HG02571 (cell line): Measurements from ENCODE around the gene KIF6.
"Not testable (repeated sequence)": the region's sequence is repeated elsewhere in the genome, so short reads cannot be mapped to it uniquely, and the experiment has no call there.

Experiments used
- ATAC-seq: cut with Tn5 transposase; IDR thresholded peaks from one replicate; pipeline ENCODE4 v1.9.1; 2021; ENCODE audit warnings: mild to moderate bottlenecking, moderate library complexity; ENCODE audit not compliant: unreplicated experiment

KIF6 gene

DNA sequence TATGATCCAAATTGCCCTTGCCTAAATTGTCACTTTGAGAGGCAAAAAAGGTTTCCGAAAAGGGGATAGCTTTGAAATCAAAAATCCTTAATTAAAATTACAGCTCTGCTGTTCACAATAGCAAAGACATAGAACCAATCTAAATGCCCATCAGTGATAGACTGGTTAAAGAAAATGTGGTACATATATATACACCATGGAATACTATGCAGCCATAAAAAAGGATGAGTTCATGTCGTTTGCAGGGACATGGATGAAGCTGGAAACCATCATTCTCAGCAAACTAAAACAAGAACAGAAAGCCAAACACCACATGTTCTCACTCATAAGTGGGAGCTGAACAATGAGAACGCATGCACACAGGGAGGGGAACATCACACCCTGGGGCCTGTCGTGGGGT, 1.9 kb downstream of the KIF6 start:
- ATAC-seq: not testable (repeated sequence)

DNA sequence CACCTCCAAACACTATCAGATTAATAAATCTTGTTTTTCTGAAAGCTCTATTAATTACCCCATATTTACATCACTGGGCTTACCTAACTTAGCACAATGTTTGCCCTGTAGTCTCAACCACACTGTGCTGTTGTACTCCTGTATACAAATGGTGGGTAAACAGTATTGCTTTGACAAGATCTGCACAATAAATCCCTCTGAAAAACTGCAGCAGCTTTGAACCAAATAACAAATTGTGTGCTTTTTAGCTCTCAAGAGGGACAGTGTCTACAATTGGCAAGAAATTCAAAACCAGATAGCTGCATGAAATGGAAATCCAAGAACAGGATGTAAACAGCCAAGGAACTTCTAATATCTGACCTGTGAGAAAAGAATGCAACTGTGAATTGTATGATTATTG, 10.4 kb downstream of the KIF6 start:
- no peak for ATAC-seq

DNA sequence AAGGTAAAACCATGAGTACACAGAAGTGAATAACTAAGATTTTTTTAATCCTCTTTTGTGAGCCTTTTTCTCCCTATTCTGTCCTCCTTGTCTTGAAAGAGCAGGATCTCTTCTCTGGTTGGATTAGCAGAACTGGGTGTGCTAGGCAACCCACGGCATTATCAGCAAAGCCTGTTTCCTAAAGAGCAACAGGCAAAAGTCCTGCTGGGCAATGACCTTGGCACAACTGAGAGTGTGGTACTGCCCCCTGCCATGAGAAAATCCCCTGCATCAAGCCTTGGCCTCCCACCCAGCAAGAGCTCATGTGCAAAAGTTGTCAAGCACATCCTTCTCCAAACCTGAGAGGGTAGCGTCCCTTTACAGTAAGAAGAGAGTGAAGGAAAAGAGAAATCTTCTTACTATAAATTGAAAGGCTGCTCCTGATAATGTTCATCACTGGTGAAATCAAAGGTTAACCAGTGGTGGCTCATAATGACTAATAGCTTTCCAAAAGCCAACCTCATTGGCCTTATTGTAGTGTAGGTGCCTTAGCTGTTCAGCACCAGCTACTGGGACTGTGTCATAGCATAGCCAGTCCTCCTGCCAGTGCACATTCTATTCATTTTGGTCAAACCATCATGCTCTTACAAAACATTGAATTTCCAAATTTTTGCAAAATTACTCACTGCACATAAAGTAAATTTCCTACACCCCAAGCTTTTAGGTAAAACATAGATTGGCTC, 17.1 kb downstream of the KIF6 start:
- no peak for ATAC-seq

DNA sequence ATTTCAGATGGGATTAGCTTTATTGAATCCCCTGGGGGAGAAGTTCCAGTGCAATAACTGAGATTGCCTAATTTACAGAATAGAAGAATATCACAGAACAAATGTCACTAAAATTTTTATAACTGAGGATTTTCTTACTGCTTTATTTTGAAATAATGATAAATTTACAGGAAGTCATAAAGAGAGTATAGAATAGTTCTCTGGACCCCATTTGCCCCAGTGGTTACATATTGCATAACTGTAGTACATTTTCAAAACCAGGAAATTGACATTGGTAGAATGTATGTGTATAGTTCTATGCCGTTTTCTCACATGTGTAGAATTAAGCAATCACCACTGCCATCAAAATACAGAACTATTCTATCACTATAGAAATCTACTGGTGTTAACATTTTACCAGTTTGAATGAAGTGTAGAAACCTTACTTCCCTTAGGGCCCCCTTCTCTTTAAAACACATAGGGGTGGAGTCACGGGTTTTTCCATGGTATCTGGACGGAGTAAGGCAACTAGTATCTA, 18.3 kb downstream of the KIF6 start:
- ATAC-seq: no peak

DNA sequence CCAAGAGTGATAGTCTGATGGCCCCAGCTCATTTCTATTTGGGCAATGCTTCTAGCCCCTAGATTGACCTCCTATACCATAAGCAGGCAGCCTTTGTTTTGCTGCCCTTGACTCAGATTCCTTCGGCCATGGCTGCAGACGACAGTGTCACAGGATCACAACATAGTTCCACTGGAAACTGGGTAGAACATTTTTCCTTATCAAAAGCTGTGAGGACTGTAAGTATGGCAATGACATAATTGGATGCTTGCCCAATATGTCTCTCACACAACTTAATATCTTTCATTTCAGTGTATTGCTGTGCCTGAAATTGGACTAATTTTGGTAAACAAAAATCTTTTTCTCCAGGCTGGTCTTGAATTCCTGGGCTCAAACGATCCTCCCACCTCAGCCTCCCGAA, 22.9 kb downstream of the KIF6 start:
- no peak for ATAC-seq

DNA sequence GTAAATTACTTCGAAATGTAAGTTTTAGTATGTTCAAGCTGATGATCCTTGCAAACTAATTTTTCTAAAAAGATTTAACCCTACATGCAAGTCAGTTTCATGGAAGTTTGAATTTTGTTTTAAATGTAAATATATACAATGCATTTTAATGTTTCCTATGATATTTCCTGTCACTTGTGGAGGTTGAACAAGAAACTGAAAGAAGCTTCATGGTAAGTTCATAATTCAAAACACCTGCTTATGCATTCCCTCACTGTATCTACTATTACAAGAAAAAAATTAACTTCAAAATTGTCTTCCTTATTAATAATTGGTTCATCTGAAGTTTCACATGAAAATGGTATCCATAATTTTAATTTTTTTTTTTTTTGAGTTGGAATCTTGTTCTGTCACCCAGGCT, 24.8 kb downstream of the KIF6 start:
- ATAC-seq: no peak

DNA sequence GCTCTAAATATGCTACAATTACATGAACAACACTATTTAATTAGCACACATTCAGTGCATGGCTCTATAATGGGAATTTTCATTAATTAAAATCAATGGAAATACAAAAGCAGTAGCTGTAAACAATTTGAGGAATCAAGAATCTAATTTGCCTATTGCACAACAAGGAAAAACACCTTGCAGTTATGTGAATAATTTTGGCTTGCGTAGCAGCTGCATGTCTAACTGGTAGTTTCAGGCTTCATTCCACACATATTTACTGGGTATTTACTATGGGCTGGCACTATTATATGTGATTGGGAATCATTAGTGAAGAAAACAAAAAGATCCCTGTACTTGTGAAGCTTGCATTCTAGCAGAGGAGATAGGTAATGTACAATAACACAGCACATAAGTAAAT, 26.4 kb downstream of the KIF6 start:
- ATAC-seq: no peak

DNA sequence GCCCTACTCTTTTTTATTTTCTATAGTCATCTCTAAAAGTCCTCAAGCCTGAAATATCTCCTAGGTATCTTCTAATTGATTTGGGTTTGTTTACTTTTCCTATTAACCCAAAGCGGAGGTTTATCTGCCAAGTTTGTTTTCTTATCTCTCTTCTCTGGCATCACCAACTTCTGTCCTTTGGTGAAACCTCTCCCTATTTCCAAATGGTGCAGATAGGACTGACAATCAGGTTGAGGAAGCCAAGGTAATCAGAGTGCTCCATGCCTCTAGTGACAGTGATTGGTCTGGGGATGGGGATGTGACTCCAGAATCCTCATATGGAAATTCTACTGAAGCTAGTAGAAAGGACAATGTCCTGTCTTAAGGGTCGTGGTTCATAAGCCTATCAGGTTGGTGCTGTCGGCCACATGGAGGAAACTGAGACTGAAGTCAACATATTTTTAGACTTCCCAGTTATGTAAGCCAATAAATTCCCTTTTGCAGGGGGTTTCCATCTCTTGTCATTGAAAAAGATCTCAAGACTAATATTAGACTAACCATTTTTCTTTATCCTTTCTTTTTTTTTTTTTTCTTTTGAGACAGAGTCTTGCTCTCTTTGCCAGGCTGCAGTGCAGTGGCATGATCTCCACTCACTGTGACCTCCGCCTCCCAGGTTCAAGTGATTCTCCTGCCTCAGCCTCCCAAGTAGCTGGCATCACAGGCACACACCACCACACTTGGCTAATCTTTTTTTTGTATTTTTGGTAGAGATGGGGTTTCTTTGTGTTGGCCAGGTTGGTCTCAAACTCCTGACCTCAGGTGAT, 28.0 kb downstream of the KIF6 start:
- no peak for ATAC-seq

DNA sequence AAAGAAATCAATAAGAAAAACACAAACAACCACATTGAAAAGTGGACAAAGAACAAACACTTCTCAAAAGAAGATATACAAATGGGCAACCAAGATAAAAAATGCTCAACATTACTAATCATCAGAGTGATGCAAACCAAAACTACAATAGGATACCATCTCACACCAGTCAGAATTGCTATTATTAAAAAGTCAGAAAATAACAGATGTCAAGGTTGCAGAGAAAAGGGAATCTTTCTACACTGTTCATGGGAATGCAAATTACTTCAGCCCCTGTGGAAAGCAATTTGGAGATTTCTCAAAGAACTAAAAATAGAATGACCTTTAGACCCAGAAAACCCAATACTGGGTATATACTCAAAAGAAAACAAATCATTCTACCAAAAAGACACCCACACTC, 29.8 kb downstream of the KIF6 start:
- ATAC-seq: no peak

DNA sequence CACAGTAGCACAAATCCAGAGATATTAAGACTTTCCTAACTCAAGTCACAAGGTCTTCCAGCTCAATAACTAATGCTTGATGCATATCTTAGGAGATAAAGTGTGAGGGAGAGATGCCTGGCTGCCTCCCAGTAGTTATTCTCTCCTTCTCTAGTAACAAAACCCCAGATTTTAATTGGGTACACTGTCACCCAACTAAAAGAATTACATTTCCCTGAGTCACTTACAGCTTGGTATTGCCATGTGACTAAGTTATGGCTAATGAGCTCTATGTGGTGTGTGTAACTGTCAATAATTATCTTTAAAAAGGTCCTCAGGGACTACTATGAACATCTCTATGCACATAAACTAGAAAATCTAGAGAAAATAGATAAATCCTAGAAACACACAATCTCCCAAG, 32.0 kb downstream of the KIF6 start:
- no peak for ATAC-seq

DNA sequence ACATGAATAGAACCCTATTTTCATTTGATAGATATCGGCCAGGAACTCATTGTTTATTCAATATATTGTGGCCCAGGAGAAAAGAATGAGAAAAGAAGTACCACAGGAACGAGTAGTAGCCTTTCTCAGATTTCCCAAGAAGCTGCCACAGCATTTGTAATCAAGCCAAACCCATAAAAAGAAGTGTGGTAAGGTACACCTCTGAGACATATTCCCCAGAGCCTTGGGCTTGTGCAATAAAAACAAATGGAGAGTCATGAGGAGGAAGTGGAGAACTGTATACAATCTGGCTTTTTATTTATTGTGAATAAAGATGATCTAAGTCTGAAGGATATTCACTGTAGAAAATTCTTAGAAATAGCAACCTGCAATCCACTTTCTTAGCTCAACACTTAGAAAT, 36.7 kb downstream of the KIF6 start:
- no peak for ATAC-seq

DNA sequence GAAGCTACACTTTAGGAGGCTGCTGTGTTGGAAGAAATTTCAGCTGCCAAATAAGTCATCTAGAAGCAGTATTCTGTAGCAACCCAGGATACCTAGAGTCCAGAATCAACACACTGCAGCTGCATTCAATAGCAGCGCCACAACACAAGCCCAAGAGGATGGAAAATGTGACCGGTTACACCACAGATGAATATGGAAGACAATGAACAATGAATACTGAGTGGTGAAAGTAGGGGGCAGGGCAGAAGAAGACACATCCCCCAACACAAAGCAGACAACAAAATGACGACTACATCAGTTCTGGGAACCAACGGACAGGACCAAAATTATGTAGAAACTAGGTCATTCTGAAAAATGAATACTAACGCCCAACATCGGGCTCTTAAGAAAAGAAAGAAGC, 38.2 kb downstream of the KIF6 start:
- ATAC-seq: no peak

DNA sequence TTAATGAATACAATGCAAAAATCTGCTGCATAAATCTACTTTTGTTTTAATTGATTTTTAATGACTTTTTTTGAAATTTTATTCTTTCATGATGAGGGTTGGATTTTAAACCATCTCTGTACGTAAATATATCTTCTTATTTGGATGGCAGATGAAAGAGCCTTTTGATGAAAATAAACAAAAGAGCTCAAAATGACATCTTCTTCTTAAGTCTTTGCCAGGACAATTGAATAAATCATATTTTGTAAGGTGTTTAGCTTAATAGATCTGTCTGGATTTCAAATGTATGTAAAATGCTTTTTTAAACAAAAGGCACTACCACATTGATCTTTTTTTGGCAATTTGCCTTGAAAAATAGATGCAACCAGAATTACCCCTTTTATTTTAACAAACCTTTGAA, 39.3 kb downstream of the KIF6 start:
- no peak for ATAC-seq

DNA sequence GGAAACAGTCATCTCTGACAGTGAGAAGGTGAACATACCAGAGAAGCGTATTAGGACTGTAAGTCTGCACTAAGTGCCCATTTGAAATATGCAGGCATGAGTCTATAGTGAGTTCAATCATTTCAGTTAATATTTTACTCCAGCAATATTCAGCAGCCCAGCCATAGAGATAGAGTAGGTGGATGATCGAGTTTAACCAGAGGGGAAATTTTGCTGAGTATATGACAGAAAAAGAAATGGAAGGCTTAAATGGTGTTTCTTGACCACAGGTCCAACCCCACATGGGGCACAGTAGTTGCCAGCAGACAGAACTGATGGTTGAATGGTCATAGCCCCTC, 39.8 kb downstream of the KIF6 start:
- no peak for ATAC-seq

DNA sequence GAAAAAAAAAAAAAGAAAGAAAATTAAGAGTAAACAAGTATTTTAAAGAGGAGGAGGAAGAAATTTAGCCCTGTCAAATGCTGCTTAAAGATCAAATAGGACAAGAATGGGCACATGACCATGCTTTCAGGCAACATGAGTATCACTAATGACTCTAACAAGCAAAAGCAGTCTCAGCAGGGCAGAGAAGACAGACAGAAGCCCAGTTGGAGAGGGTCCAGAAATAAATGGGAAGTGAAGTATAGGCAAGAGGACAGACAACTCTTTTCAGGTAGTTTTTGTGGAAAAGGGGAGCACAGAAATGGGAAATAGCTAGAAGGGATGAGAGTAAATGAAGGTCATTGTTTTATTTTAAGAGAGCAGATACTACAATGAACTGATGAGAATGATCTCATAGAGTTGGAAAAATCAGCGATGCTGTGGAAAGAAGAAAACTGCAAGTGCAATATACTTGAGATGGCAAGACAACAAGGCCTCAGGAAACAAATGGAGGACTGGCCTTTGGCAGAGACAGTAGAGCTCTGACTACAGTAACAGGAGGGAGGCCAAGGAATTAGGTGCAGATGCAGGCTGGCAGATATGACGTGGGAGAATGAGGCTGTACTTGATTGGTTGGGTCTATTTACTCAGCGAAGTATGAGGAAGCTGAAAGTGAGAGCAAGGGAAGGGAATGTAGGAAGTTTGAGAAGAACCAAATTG, 40.3 kb downstream of the KIF6 start:
- no peak for ATAC-seq

DNA sequence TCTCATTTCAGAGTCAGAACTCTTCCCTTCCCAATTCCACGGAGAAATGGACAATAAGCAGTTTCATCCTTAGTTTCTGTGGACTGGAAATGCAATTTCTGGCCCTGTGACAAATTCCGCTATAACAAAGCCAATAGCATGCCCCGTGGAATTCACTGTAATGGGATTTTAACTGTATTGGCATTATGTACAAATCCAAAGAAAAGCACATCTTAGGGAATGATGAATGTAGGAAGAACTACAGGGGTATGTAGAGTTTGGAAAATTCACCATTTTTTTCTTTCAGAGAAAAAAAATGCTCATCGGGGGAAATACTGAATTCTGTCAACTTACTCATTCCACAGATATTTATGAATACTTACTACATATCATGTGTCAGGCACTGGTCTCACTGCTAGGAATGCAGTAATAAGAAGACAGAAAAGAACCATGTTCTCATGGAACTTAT, 43.5 kb downstream of the KIF6 start:
- no peak for ATAC-seq

DNA sequence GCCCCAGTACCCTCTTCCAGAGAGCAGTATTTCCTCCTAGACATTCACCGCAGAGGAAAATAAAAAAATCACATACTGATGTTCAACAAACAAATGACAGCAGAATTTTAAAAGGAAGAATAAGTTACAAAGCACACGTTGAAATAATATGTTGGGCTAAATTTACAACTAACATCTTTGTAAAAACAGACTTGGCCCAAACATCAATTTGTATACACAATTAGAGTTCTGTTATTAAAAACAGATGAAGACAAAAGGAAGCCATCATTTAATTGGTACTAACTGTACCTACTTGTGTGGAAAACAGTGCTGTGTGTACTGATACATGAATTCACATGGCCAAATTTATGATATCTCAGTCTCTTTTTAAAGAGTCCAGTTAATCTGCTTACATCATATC, 46.3 kb downstream of the KIF6 start:
- ATAC-seq: no peak

DNA sequence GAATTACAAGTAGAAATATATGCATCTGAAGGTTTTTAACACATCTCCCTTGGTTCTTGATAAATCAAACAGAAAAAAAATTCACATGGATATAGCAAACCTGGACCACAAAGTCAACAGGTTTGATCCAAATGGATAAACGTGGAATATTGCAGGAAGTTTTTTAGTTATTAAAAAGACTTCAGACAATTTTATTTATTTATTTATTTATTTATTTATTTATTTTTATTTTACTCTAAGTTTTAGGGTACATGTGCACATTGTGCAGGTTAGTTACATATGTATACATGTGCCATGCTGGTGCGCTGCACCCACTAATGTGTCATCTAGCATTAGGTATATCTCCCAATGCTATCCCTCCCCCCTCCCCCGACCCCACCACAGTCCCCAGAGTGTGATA, 47.9 kb downstream of the KIF6 start:
- ATAC-seq: not testable (repeated sequence)

DNA sequence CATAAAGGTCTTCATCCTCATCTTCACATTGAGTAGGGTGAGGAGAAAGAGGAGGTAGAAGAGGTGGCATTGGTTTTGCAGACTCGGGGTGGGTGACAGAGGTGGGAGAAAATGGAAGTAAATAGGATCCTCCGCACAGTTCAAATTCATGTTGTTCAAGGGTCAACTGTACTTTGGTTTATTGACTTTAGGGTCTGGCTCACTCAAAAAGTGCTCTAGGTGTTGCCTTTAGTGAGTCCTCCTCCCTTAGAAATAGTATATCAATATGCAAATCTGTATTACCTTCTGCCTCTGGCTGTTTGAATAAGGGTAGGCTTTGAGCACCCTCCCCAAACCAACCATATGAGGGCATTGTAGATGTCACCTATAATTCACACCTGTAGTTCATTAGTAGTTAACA, 54.7 kb downstream of the KIF6 start:
- ATAC-seq: no peak

DNA sequence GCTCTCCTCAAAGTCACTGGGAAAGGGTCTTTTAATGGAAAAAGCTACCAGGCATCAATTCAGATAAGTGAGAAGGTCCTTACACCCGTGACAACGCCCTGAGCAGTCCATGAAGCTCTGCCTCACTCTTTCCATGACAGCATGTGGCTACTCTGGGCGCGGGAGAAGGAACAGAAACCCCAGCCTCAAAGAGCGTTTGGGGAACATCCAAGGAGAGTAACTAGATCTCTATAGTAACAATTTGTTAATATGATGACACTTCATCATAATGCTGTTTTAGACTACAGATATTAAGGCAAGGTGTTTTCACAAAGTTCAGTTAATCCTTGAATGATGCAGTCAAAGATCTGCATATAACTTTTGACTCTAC, 55.2 kb downstream of the KIF6 start:
- ATAC-seq: no peak

DNA sequence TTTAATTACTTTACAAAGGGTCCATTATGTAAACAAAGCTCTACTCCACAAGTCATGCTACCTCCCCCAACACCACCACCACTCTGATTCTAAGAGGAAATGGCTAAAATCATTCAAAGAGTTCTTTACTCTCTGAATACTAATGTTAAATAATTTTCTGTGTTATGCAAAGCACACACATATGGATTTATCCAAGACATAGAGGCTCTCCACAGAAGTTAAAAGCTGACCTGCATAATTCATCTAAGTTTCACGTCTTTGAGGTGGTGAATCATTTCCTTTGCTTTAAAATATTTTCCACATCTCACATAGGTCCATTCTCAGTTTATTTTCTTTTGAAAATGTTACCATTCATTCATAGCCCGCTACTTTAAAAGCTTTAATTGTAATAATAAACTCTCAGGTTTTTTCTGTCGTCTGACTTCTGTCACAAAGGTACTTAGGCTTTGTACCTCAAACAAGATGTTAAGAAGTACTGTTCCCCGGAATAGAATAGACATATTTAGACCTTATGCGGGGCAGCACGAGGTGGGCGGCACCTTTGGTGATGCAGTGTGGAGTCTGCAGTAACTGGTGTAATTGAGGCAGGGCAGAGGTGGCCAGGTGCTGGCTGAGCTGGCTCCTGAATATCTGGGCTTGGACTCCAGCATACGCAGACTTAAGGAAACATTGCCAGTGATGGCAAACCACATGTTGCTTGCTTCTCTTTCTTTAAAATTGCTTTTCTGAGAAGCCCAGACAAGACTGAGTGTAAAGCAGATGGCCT, 55.8 kb downstream of the KIF6 start:
- no peak for ATAC-seq
